GM12878 (cell line): ENCODE measurements around the gene GUCY1A2. TPM values are rescaled to one million over a fixed set of nuclear protein-coding genes. Genes with fewer than 3 reads are reported as not detected.

Experiments
- ATAC-seq: fragments of 200-7000 bp; cut with Tn5 transposase; 3 replicates; pipeline ENCODE4 v1.9.1; 2020; ENCODE audit warnings: mild to moderate bottlenecking, moderate library complexity
- BruUV-seq: library from RNA; stranded (reverse); fragments of 400-500 nt; replicated peaks from 2 replicates; lab custom pipeline; 2021; lab: Mats Ljungman, UMichigan
- CTCF ChIA-PET: fragments of 300-600 bp; sonication (Branson Sonifier 250); formaldehyde crosslinking; extraction: SDS; loops from one replicate; lab custom pipeline; 2021; ENCODE audit warnings: inconsistent platforms; lab: Yijun Ruan, JAX
- POLR2A ChIA-PET: fragments of 350-600 bp; formaldehyde crosslinking; extraction: SDS; loops from one replicate; lab custom pipeline; 2021; ENCODE audit warnings: inconsistent platforms; lab: Charles Lee
- RAD21 ChIA-PET: fragments of 300-600 bp; sonication (Branson Sonifier 250); formaldehyde crosslinking; loops from one replicate; lab custom pipeline; 2023; ENCODE audit warnings: antibody characterized with exemption; ENCODE audit not compliant: unreplicated experiment; lab: Charles Lee
- SMC1A ChIA-PET: fragments of 300-600 bp; sonication (Branson Sonifier 250); formaldehyde crosslinking; loops from one replicate; lab custom pipeline; 2023; ENCODE audit not compliant: unreplicated experiment, uncharacterized antibody; lab: Charles Lee
- DNase-seq: peaks from one replicate; pipeline ENCODE4 v3.0.0-alpha.2; 2011; ENCODE audit warnings: low read depth, low spot score
- FAIRE-seq: peaks from 3 replicates; lab custom pipeline; 2011; peaks lifted over from hg19 to GRCh38; lab: Jason Lieb, UNC
- H2AFZ ChIP-seq: 2 replicates; pipeline ENCODE4 v1.6.0; 2011; ENCODE audit warnings: low read depth, low read length, control low read depth; ENCODE audit not compliant: control insufficient read depth
- H3K27ac ChIP-seq: 2 replicates; pipeline ENCODE4 v1.5.1; 2011; ENCODE audit warnings: control low read depth; ENCODE audit not compliant: control insufficient read depth, insufficient read depth
- H3K27me3 ChIP-seq, 2 experiments: replicated peaks in 1 of 2; 2 replicates each; pipeline versions ENCODE4 v1.6.0 to v1.6.1; 2011; ENCODE audit warnings: low read length in 1 of 2; ENCODE audit not compliant: control insufficient read depth in 2 of 2, insufficient read depth in 2 of 2
- H3K36me3 ChIP-seq, 2 experiments: 2 replicates each; pipeline ENCODE4 v1.5.1; 2011; ENCODE audit warnings: low read length in 1 of 2; ENCODE audit not compliant: control insufficient read depth in 2 of 2, insufficient read depth in 2 of 2
- H3K4me1 ChIP-seq: 2 replicates; pipeline ENCODE4 v1.6.1; 2011; ENCODE audit warnings: mild to moderate bottlenecking, low read length, moderate library complexity, mixed read lengths; ENCODE audit not compliant: control insufficient read depth, insufficient read depth
- H3K4me2 ChIP-seq: 2 replicates; pipeline ENCODE4 v1.6.0; 2011; ENCODE audit warnings: control low read depth; ENCODE audit not compliant: control insufficient read depth, insufficient read depth
- H3K4me3 ChIP-seq: fragments of 200-600 bp; sonication (generic); 2 replicates; pipeline ENCODE4 v1.5.1; 2016
- H3K79me2 ChIP-seq: 2 replicates; pipeline ENCODE4 v1.6.0; 2011; ENCODE audit warnings: low read length; ENCODE audit not compliant: control insufficient read depth, insufficient read depth
- H3K9ac ChIP-seq: 2 replicates; pipeline ENCODE4 v1.8.0; 2011; ENCODE audit warnings: low read length, control low read depth, mixed read lengths; ENCODE audit not compliant: control insufficient read depth, insufficient read depth
- H3K9me3 ChIP-seq: replicated peaks from 3 replicates; pipeline ENCODE4 v1.5.1; 2011; ENCODE audit warnings: mild to moderate bottlenecking, low read length; ENCODE audit not compliant: control insufficient read depth, insufficient read depth
- H4K20me1 ChIP-seq: 2 replicates; pipeline ENCODE4 v1.6.0; 2011; ENCODE audit not compliant: control insufficient read depth, insufficient read depth
- ATF3 ChIP-seq: IDR thresholded peaks from 2 replicates; pipeline ENCODE4 v1.6.1; 2011; ENCODE audit warnings: low read depth, mild to moderate bottlenecking, low read length, moderate library complexity, borderline replicate concordance; ENCODE audit errors: extremely low read depth
- BCLAF1 ChIP-seq: fragments of 450-650 bp; IDR thresholded peaks from 2 replicates; pipeline ENCODE4 v1.6.1; 2017; ENCODE audit warnings: antibody characterized with exemption, mild to moderate bottlenecking, moderate library complexity
- CEBPB ChIP-seq, 2 experiments: fragments of 150-350 bp in 1 of 2; IDR thresholded peaks; 2 replicates each; pipeline ENCODE4 v1.6.1; 2012 to 2014; ENCODE audit warnings: low read depth in 2 of 2, low read length in 2 of 2, borderline replicate concordance in 1 of 2, inconsistent platforms in 1 of 2
- DPF2 ChIP-seq: fragments of 450-650 bp; IDR thresholded peaks from 2 replicates; pipeline ENCODE4 v1.6.1; 2017; ENCODE audit warnings: mild to moderate bottlenecking
- GATAD2B ChIP-seq: fragments of 450-650 bp; conservative IDR thresholded peaks from 2 replicates; pipeline ENCODE4 v1.6.1; 2017; ENCODE audit warnings: low read depth, mild to moderate bottlenecking, moderate library complexity
- IKZF2 ChIP-seq, 2 experiments: fragments of 450-650 bp; IDR thresholded peaks; 2 replicates each; pipeline ENCODE4 v1.6.1; 2017; ENCODE audit warnings: mild to moderate bottlenecking in 2 of 2, moderate library complexity in 2 of 2
- JUND ChIP-seq: IDR thresholded peaks from 2 replicates; pipeline ENCODE4 v1.6.1; 2012; ENCODE audit warnings: low read depth, mild to moderate bottlenecking, low read length, improper control_type of control experiment, moderate library complexity
- KLF5 ChIP-seq: fragments of 450-650 bp; IDR thresholded peaks from 2 replicates; pipeline ENCODE4 v1.6.1; 2014; ENCODE audit warnings: mild to moderate bottlenecking; ENCODE audit not compliant: partially characterized antibody
- LARP7 ChIP-seq: fragments of 450-650 bp; IDR thresholded peaks from 2 replicates; pipeline ENCODE4 v1.6.1; 2017; ENCODE audit warnings: mild to moderate bottlenecking
- MLLT1 ChIP-seq: fragments of 450-650 bp; IDR thresholded peaks from 2 replicates; pipeline ENCODE4 v1.6.1; 2016; ENCODE audit warnings: mild to moderate bottlenecking
- NFYB ChIP-seq: IDR thresholded peaks from 2 replicates; pipeline ENCODE4 v1.6.1; 2011; ENCODE audit warnings: low read depth, mild to moderate bottlenecking, low read length, improper control_type of control experiment, moderate library complexity; ENCODE audit not compliant: insufficient read depth
- NKRF ChIP-seq: fragments of 450-650 bp; conservative IDR thresholded peaks from 2 replicates; pipeline ENCODE4 v1.6.1; 2017; ENCODE audit warnings: mild to moderate bottlenecking, moderate library complexity
- NR2C2 ChIP-seq: IDR thresholded peaks from 2 replicates; pipeline ENCODE4 v1.6.1; 2011; ENCODE audit warnings: borderline replicate concordance, low read depth; ENCODE audit not compliant: control insufficient read depth, insufficient read length
- NR2F1 ChIP-seq: fragments of 450-650 bp; conservative IDR thresholded peaks from 2 replicates; pipeline ENCODE4 v1.6.1; 2017; ENCODE audit warnings: mild to moderate bottlenecking
- PML ChIP-seq: IDR thresholded peaks from 2 replicates; pipeline ENCODE4 v1.6.1; 2012; ENCODE audit warnings: low read length, inconsistent platforms
- SIX5 ChIP-seq: IDR thresholded peaks from 2 replicates; pipeline ENCODE4 v1.6.1; 2011; ENCODE audit warnings: mild to moderate bottlenecking, low read depth, low read length, moderate library complexity; ENCODE audit not compliant: severe bottlenecking
- SMAD1 ChIP-seq: fragments of 450-650 bp; IDR thresholded peaks from 2 replicates; pipeline ENCODE4 v1.6.1; 2018; ENCODE audit warnings: mild to moderate bottlenecking, low read depth; ENCODE audit not compliant: partially characterized antibody
- SP1 ChIP-seq: IDR thresholded peaks from one replicate; pipeline ENCODE4 v1.6.1; 2011; ENCODE audit warnings: low read depth, low read length
- SRF ChIP-seq, 2 experiments: IDR thresholded peaks; 2 replicates each; pipeline ENCODE4 v1.6.1; 2011; ENCODE audit warnings: low read depth in 2 of 2, low read length in 2 of 2, mild to moderate bottlenecking in 1 of 2, moderate library complexity in 1 of 2
- ZBED1 ChIP-seq: IDR thresholded peaks from 2 replicates; pipeline ENCODE4 v1.6.1; 2016; ENCODE audit warnings: borderline replicate concordance
- WGBS: methylation state at CpG from one replicate; pipeline ENCODE4 v1.1.6; 2016; ENCODE audit warnings: low lambda C conversion rate; ENCODE audit not compliant: insufficient replicate concordance, insufficient coverage; ENCODE audit errors: missing lambda C conversion rate; 5-methylcytosine and 5-hydroxymethylcytosine counted together
- in situ Hi-C: fragments of 300-500 bp; cut with MboI; formaldehyde crosslinking; loops from 9 replicates; pipeline ENCODE4 v1.14.3; 2018; ENCODE audit warnings: mixed read lengths
- intact Hi-C: fragments of 100-400 bp; cut with micrococcal nuclease; formaldehyde crosslinking; loops from one replicate; pipeline ENCODE4 v1.14.2; 2022; ENCODE audit not compliant: unreplicated experiment
- polyA plus RNA-seq, 11 experiments: library from polyadenylated mRNA; depleted of rRNA in 4 of 11; unstranded in 6 of 11; stranded (reverse) in 5 of 11; fragments of >200 nt; fragmentation: Nextera tagmentation in 4 of 11; fragmentation: Illumina TruSeq in 1 of 11; extraction: Ambion mirVana in 4 of 11; extraction: Trizol in 1 of 11; gene quantifications; 1 replicate in 1 of 11; 2 replicates in 10 of 11; pipeline versions ENCODE4 v1.2.1 to v1.2.3, GENCODE V29; 2011 to 2016; ENCODE audit warnings: inconsistent platforms in 2 of 11, missing spikeins in 2 of 11, low read depth in 1 of 11
- total RNA-seq, 4 experiments: library from RNA; depleted of rRNA in 3 of 4; stranded (reverse); fragments of >200 nt in 3 of 4; fragmentation: Illumina TruSeq in 1 of 4; extraction: Trizol in 1 of 4; gene quantifications; 2 replicates each; pipeline versions ENCODE4 v1.2.1 to v1.2.3, GENCODE V29; 2013 to 2021

GUCY1A2 gene
- total and polyA plus RNA-seq, 10 of the 15 experiments (the other 5 are each of a cell fraction or from before 2014, with no cell fraction given): under 0.01 to 0.03 (median under 0.01) TPM; not detected in 4

GRCh38 chr11:106939157-106939556 lies 79.1 kb downstream of the GUCY1A2 start:
- SMC1A ChIA-PET: no interaction called here
- CTCF ChIA-PET: no interaction called here
- H3K36me3 ChIP-seq: no peaks in the 10 kb centered on the region
- no peak for FAIRE-seq
- no peaks in the 10 kb centered on the region for H3K27me3 ChIP-seq
- in situ Hi-C loops: no loop called here
- no peaks in the 10 kb centered on the region for H4K20me1 ChIP-seq
- RAD21 ChIA-PET: no interaction called here
- H3K9me3 ChIP-seq: no peaks in the 10 kb centered on the region
- no peaks in the 10 kb centered on the region for H3K79me2 ChIP-seq
- intact Hi-C loops: no loop called here
- no TSS peak for BruUV-seq
- H3K27ac ChIP-seq: no peak overlapping the region
- POLR2A ChIA-PET: no interaction called here
- H2AFZ ChIP-seq: no peak overlapping the region
- no peak overlapping the region for H3K4me2 ChIP-seq
- H3K9ac ChIP-seq: no peak overlapping the region
- H3K4me1 ChIP-seq: no peaks in the 10 kb centered on the region
- no peak for TF ChIP-seq NR2F1
- TF ChIP-seq CEBPB (IDR thresholded peaks at IDR 0.05; ENCODE audit: borderline replicate concordance in 1 of 2, low read depth in 2 of 2, low read length in 2 of 2): no peak
- TF ChIP-seq SIX5: no peak
- no peak for TF ChIP-seq LARP7
- TF ChIP-seq SMAD1: no peak
- no peak for TF ChIP-seq DPF2
- TF ChIP-seq PML: no peak
- TF ChIP-seq NKRF: no peak
- no peak for TF ChIP-seq NFYB
- TF ChIP-seq NR2C2: no peak
- no peak for TF ChIP-seq GATAD2B
- TF ChIP-seq SRF (IDR thresholded peaks at IDR 0.05; ENCODE audit: low read depth in 2 of 2, low read length in 2 of 2): no peak
- TF ChIP-seq ATF3: no peak
- no peak for TF ChIP-seq BCLAF1
- no peak for TF ChIP-seq MLLT1
- no peak for TF ChIP-seq SP1
- TF ChIP-seq IKZF2 (IDR thresholded peaks at IDR 0.05): no peak
- TF ChIP-seq KLF5: no peak
- no peak for TF ChIP-seq ZBED1
- no peak for TF ChIP-seq JUND
- TF ChIP-seq, all 136 proteins: peak for 0
- 0% methylated on average over 2 of the region's 2 CpGs for WGBS
- ATAC-seq: no peak
- no peak overlapping the region for H3K4me3 ChIP-seq
- DNase-seq: no peak
